SH-SY5Y (cell line): ENCODE results near the gene C17orf100.

Experiments used
- GATA2 ChIP-seq: IDR thresholded peaks from 2 replicates; pipeline ENCODE4 v1.6.1; 2011; ENCODE audit warnings: mild to moderate bottlenecking, low read depth, low read length
- GATA3 ChIP-seq: IDR thresholded peaks from 2 replicates; pipeline ENCODE4 v1.6.1; 2011; ENCODE audit warnings: low read depth, mild to moderate bottlenecking, low read length, moderate library complexity

The C17orf100 gene

GRCh38 chr17:6638046-6638908, 13.3 kb upstream of the C17orf100 start:
- no peak for TF ChIP-seq GATA3
- no peak for TF ChIP-seq GATA2

GRCh38 chr17:6639014-6639585, 12.5 kb upstream of the C17orf100 start:
- TF ChIP-seq GATA2 (no peak), GATA3 (no peak)

- TF ChIP-seq GATA3 (no peak), GATA2 (no peak)
Measured at GRCh38 chr17:6639586-6640535, 11.7 kb upstream of the C17orf100 start.

GRCh38 chr17:6640536-6641246, 10.9 kb upstream of the C17orf100 start, which contains the start of the genes KIAA0753 and TXNDC17:
Gene KIAA0753 (minus strand): TSS chr17:6640711. CDS start chr17:6635103, 5,608 bp downstream.
Gene TXNDC17 (plus strand): TSS chr17:6641060. CDS start chr17:6641083, 23 bp downstream.
- TF ChIP-seq GATA2: no peak
- TF ChIP-seq GATA3: no peak

GRCh38 chr17:6641247-6641863, 10.2 kb upstream of the C17orf100 start:
- TF ChIP-seq GATA2: no peak

- no peak for TF ChIP-seq GATA2
- no peak for TF ChIP-seq GATA3
Measured at GRCh38 chr17:6642592-6642991, 9.0 kb upstream of the C17orf100 start.

GRCh38 chr17:6643451-6644125, 8.0 kb upstream of the C17orf100 start:
- no peak for TF ChIP-seq GATA3
- no peak for TF ChIP-seq GATA2

- TF ChIP-seq GATA2 (no peak), GATA3 (no peak)
Measured at GRCh38 chr17:6648181-6648580, 3.4 kb upstream of the C17orf100 start.

- no peak for TF ChIP-seq GATA2
- TF ChIP-seq GATA3: no peak
Measured at GRCh38 chr17:6651919-6652452, 424 bp downstream of the C17orf100 start.

GRCh38 chr17:6654841-6655731, 3.5 kb downstream of the C17orf100 start:
- TF ChIP-seq GATA3 (no peak), GATA2 (no peak)

GRCh38 chr17:6657633-6658287, 6.2 kb downstream of the C17orf100 start:
- TF ChIP-seq GATA3: no peak

GRCh38 chr17:6660101-6660500, 8.5 kb downstream of the C17orf100 start:
- TF ChIP-seq GATA3: no peak
- no peak for TF ChIP-seq GATA2
